HCT116 (cell line): Measurements from ENCODE around the gene SGSM2. TPM values are rescaled to one million over a fixed set of nuclear protein-coding genes. Genes with fewer than 3 reads are reported as not detected.

Experiments used
- ATAC-seq: fragments of 200-7000 bp; cut with Tn5 transposase; 2 replicates; pipeline ENCODE4 v1.9.1; 2020; ENCODE audit warnings: mild to moderate bottlenecking, moderate library complexity
- BruUV-seq: library from RNA; stranded (reverse); fragments of 400-500 nt; replicated peaks from 2 replicates; lab custom pipeline; 2021; lab: Mats Ljungman, UMichigan
- CTCF ChIA-PET: fragments of 300-600 bp; sonication (Branson Sonifier 250); formaldehyde crosslinking; loops from one replicate; lab custom pipeline; 2021; ENCODE audit warnings: antibody characterized with exemption; lab: Charles Lee
- POLR2A ChIA-PET: fragments of 300-600, 350-600 bp; sonication (Branson Sonifier 250); formaldehyde crosslinking; loops from one replicate; lab custom pipeline; 2021; ENCODE audit warnings: antibody characterized with exemption; lab: Charles Lee
- RAD21 ChIA-PET, 2 experiments: fragments of 300-600 bp; sonication (Branson Sonifier 250); formaldehyde crosslinking; loops; one replicate each; lab custom pipeline; 2023; ENCODE audit warnings: low total read pairs in 2 of 2; ENCODE audit not compliant: uncharacterized antibody in 2 of 2, unreplicated experiment in 2 of 2, low non-redundant PET in 1 of 2; lab: Charles Lee
- DNase-seq: peaks from one replicate; pipeline ENCODE4 v3.0.0-alpha.2; 2010; ENCODE audit warnings: low read depth, low spot score
- H2AFZ ChIP-seq: fragments of 200-600 bp; shearing (Covaris generic), sonication (generic); 2 replicates; pipeline ENCODE4 v1.6.1; 2017; ENCODE audit warnings: low read depth, mixed run types, mixed read lengths, antibody characterized with exemption, low read length; ENCODE audit not compliant: poor library complexity, severe bottlenecking
- H3K27ac ChIP-seq: 2 replicates; pipeline ENCODE4 v1.5.1; 2012; ENCODE audit warnings: low read depth, low read length
- H3K27me3 ChIP-seq: fragments of 200-600 bp; sonication (generic); 2 replicates; pipeline ENCODE4 v1.6.1; 2016; ENCODE audit warnings: mixed run types, low read length, mixed read lengths; ENCODE audit not compliant: insufficient read depth
- H3K36me3 ChIP-seq, 2 experiments: fragments of 200-500 bp in 1 of 2; fragments of 200-600 bp in 1 of 2; sonication (Bioruptor generic) in 1 of 2; sonication (generic) in 1 of 2; 2 replicates each; pipeline versions ENCODE4 v1.5.1 to v1.6.1; 2014 to 2016; ENCODE audit warnings: low read length in 2 of 2, inconsistent platforms in 1 of 2, mixed read lengths in 1 of 2, mixed run types in 1 of 2; ENCODE audit not compliant: insufficient read depth in 2 of 2, control insufficient read depth in 1 of 2
- H3K4me1 ChIP-seq, 2 experiments: fragments of 200-600 bp in 1 of 2; sonication (generic) in 1 of 2; 2 replicates each; pipeline versions ENCODE4 v1.5.1 to v1.6.1; 2012 to 2017; ENCODE audit warnings: low read length in 2 of 2, inconsistent platforms in 1 of 2, mild to moderate bottlenecking in 1 of 2, mixed read lengths in 1 of 2, mixed run types in 1 of 2, moderate library complexity in 1 of 2; ENCODE audit not compliant: insufficient read depth in 2 of 2, control insufficient read depth in 1 of 2
- H3K4me2 ChIP-seq: fragments of 200-600 bp; sonication (generic); 2 replicates; pipeline ENCODE4 v1.6.1; 2017; ENCODE audit warnings: mixed run types, low read length, mixed read lengths
- H3K4me3 ChIP-seq, 2 experiments: fragments of 200-600 bp in 1 of 2; sonication (generic) in 1 of 2; replicated peaks in 1 of 2; 2 replicates each; pipeline ENCODE4 v1.5.1; 2011 to 2016; ENCODE audit warnings: low read length in 2 of 2, control low read depth in 1 of 2, low read depth in 1 of 2, mild to moderate bottlenecking in 1 of 2, mixed read lengths in 1 of 2, mixed run types in 1 of 2
- H3K79me2 ChIP-seq: fragments of 200-600 bp; sonication (generic); 2 replicates; pipeline ENCODE4 v1.6.1; 2017; ENCODE audit warnings: mild to moderate bottlenecking, mixed run types, low read length, moderate library complexity, mixed read lengths; ENCODE audit not compliant: insufficient read depth
- H3K9ac ChIP-seq: fragments of 200-600 bp; sonication (generic); 2 replicates; pipeline ENCODE4 v1.6.1; 2016; ENCODE audit warnings: low read length, mixed read lengths
- H3K9me2 ChIP-seq: fragments of 200-600 bp; sonication (generic), shearing (Covaris generic); 2 replicates; pipeline ENCODE4 v1.6.1; 2017; ENCODE audit warnings: mixed run types, mild to moderate bottlenecking, moderate library complexity; ENCODE audit not compliant: insufficient read depth
- H3K9me3 ChIP-seq, 2 experiments: fragments of 200-500 bp in 1 of 2; fragments of 200-600 bp in 1 of 2; sonication (Bioruptor generic) in 1 of 2; sonication (generic) in 1 of 2; 2 replicates each; pipeline ENCODE4 v1.6.1; 2014 to 2017; ENCODE audit warnings: low read length in 2 of 2, mixed read lengths in 2 of 2, inconsistent platforms in 1 of 2, low read depth in 1 of 2, mild to moderate bottlenecking in 1 of 2, mixed run types in 1 of 2, moderate library complexity in 1 of 2; ENCODE audit not compliant: control insufficient read depth in 1 of 2, insufficient read depth in 1 of 2
- H4K20me1 ChIP-seq: fragments of 200-600 bp; sonication (generic), shearing (Covaris generic); 2 replicates; pipeline ENCODE4 v1.6.1; 2017; ENCODE audit warnings: mixed run types, mild to moderate bottlenecking, moderate library complexity; ENCODE audit not compliant: insufficient read depth
- POLR2AphosphoS5 ChIP-seq: IDR thresholded peaks from 2 replicates; pipeline ENCODE4 v1.6.1; 2011; ENCODE audit warnings: mild to moderate bottlenecking, low read depth, low read length, moderate library complexity
- SRF ChIP-seq: IDR thresholded peaks from 2 replicates; pipeline ENCODE4 v1.6.1; 2012; ENCODE audit warnings: low read depth
- TCF7L2 ChIP-seq: IDR thresholded peaks from 2 replicates; pipeline ENCODE4 v1.7.0; 2011; ENCODE audit warnings: borderline replicate concordance, inconsistent platforms; ENCODE audit not compliant: insufficient read depth, insufficient read length; ENCODE audit errors: extremely low read depth
- intact Hi-C: fragments of 100-400 bp; cut with micrococcal nuclease; formaldehyde crosslinking; loops from 2 replicates; pipeline ENCODE4 v1.10.0; 2022
- total RNA-seq: library from RNA; stranded (reverse); gene quantifications from one replicate; pipeline ENCODE4 v1.2.1, GENCODE V29; 2021; ENCODE audit not compliant: unreplicated experiment
- TF ChIP-seq, protein P1 (sequence below): IDR thresholded peaks from 2 replicates; pipeline ENCODE4 v1.6.1; 2012; ENCODE audit warnings: low read depth
- TF ChIP-seq, protein P2 (sequence below): IDR thresholded peaks from 2 replicates; pipeline ENCODE4 v1.6.1; 2012
- TF ChIP-seq, protein P3 (sequence below), 3 experiments: fragments of 200-600 bp in 1 of 3; sonication (generic) in 1 of 3; IDR thresholded peaks in 2 of 3; conservative IDR thresholded peaks in 1 of 3; 2 replicates each; pipeline ENCODE4 v1.5.1; 2012 to 2017; ENCODE audit warnings: low read depth in 2 of 3, low read length in 2 of 3, antibody characterized with exemption in 1 of 3, borderline replicate concordance in 1 of 3, control low read depth in 1 of 3, mild to moderate bottlenecking in 1 of 3, mixed read lengths in 1 of 3, mixed run types in 1 of 3, moderate library complexity in 1 of 3; ENCODE audit not compliant: insufficient read depth in 1 of 3

The SGSM2 gene
- total RNA-seq, 1 experiment from 2014 or later = 68.1 TPM

DNA sequence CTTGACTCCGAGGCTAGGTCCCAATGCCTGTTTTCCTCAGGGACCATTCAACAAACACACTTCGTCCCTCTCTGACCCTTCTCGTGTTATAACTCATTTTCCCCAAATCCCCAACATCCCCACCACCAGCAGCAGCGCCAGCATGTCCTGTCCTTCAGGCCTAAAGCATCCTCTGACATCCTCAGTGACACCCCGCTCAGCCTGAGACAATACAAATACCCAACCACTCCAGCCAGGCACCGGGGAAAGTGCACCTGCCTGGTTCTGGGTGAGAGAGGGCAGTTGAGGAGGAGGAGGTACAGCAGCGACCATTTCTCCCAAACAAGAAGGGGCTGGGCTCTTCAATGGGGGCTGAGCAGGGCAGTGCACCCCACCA, 58.9 kb downstream of the SGSM2 start (continued):
- TF ChIP-seq, protein P1, sequence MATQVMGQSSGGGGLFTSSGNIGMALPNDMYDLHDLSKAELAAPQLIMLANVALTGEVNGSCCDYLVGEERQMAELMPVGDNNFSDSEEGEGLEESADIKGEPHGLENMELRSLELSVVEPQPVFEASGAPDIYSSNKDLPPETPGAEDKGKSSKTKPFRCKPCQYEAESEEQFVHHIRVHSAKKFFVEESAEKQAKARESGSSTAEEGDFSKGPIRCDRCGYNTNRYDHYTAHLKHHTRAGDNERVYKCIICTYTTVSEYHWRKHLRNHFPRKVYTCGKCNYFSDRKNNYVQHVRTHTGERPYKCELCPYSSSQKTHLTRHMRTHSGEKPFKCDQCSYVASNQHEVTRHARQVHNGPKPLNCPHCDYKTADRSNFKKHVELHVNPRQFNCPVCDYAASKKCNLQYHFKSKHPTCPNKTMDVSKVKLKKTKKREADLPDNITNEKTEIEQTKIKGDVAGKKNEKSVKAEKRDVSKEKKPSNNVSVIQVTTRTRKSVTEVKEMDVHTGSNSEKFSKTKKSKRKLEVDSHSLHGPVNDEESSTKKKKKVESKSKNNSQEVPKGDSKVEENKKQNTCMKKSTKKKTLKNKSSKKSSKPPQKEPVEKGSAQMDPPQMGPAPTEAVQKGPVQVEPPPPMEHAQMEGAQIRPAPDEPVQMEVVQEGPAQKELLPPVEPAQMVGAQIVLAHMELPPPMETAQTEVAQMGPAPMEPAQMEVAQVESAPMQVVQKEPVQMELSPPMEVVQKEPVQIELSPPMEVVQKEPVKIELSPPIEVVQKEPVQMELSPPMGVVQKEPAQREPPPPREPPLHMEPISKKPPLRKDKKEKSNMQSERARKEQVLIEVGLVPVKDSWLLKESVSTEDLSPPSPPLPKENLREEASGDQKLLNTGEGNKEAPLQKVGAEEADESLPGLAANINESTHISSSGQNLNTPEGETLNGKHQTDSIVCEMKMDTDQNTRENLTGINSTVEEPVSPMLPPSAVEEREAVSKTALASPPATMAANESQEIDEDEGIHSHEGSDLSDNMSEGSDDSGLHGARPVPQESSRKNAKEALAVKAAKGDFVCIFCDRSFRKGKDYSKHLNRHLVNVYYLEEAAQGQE = no peak
- TF ChIP-seq, protein P2, sequence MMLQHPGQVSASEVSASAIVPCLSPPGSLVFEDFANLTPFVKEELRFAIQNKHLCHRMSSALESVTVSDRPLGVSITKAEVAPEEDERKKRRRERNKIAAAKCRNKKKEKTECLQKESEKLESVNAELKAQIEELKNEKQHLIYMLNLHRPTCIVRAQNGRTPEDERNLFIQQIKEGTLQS = no peak
- TF ChIP-seq, protein P3, sequence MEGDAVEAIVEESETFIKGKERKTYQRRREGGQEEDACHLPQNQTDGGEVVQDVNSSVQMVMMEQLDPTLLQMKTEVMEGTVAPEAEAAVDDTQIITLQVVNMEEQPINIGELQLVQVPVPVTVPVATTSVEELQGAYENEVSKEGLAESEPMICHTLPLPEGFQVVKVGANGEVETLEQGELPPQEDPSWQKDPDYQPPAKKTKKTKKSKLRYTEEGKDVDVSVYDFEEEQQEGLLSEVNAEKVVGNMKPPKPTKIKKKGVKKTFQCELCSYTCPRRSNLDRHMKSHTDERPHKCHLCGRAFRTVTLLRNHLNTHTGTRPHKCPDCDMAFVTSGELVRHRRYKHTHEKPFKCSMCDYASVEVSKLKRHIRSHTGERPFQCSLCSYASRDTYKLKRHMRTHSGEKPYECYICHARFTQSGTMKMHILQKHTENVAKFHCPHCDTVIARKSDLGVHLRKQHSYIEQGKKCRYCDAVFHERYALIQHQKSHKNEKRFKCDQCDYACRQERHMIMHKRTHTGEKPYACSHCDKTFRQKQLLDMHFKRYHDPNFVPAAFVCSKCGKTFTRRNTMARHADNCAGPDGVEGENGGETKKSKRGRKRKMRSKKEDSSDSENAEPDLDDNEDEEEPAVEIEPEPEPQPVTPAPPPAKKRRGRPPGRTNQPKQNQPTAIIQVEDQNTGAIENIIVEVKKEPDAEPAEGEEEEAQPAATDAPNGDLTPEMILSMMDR (IDR thresholded peaks at IDR 0.05 in 2 of 3, conservative IDR thresholded peaks at IDR 0.05 in 1 of 3; ENCODE audit: borderline replicate concordance in 1 of 3, insufficient read depth in 1 of 3, low read depth in 2 of 3, low read length in 2 of 3) = no peak

DNA sequence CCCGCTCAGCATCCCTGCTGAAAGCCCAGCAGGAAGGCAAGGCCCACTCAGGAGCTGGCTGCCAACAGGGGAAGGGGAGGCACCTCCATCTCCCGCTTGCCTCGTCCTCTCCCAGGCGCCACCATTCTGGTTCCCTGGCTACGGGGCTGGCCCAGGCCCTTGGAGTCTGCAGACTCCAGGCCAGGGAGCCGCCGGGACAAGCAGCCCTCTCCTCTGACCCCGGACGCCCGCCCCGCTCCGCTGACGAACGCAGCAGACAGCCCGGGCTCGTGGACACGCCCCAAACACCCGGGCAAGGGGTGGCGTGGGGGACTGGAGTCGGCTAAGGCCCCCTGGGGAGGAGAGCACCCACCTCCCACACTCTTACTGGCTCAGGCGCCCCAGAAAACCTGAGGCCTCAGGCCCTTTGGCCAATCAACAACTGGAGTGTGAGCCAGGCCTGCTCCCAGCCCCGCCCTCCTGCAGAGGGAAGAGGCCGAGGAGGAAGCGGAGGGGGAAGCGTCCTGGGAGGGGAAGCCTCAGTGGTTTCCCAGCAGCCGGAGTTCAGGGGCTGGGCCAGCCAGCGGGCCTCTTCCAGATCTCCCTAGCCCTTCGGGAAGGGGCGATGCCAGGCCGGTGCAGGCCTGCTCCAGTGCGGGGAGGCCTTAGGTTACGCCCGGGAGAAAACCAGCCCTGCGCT, 59.4 kb downstream of the SGSM2 start:
- Histone ChIP-seq H3K79me2 (peaks cover 57% of the 10 kb centered on the region), H3K9ac (peak overlapping the region; percentile 100), H3K27ac (peak overlapping the region; percentile 97), H3K4me3 (peak overlapping the region; percentile 46 to 59), H3K9me2 (no peaks in the 10 kb centered on the region), H3K9me3 (no peaks in the 10 kb centered on the region), H2AFZ (no peak overlapping the region), H3K4me2 (peak overlapping the region; percentile 93), H3K27me3 (no peaks in the 10 kb centered on the region), H3K4me1 (peaks cover 43 to 85% of the 10 kb centered on the region in 2 experiments), H3K36me3 (no peaks in the 10 kb centered on the region), H4K20me1 (no peaks in the 10 kb centered on the region)
- TF ChIP-seq TCF7L2 (peak; percentile 37), SRF (no peak), POLR2AphosphoS5 (peak; percentile 65)
- ChIA-PET CTCF (no interaction called here), POLR2A (interaction anchor here (1.6 kb wide), 2 partner anchors 9 to 14 kb away, joined by 3 read pairs; no protein-coding TSS in a partner anchor), RAD21 (no interaction called here)
- ATAC-seq (peak; percentile 41), DNase-seq (peak; percentile 93)
- intact Hi-C loops = no loop called here
- no TSS peak for BruUV-seq
